Measurements from ENCODE around the gene FAP. TPM values are rescaled to one million over a fixed set of nuclear protein-coding genes. Genes with fewer than 3 reads are reported as not detected.

Gene FAP
- not detected for polyA plus RNA-seq (2013, experiment 1 of 4)
- polyA plus RNA-seq (2013, experiment 2 of 4), result 0.44 TPM
- polyA plus RNA-seq (2013, experiment 3 of 4), result 0.80 TPM
- 0.57 TPM for polyA plus RNA-seq (2013, experiment 4 of 4)

DNA sequence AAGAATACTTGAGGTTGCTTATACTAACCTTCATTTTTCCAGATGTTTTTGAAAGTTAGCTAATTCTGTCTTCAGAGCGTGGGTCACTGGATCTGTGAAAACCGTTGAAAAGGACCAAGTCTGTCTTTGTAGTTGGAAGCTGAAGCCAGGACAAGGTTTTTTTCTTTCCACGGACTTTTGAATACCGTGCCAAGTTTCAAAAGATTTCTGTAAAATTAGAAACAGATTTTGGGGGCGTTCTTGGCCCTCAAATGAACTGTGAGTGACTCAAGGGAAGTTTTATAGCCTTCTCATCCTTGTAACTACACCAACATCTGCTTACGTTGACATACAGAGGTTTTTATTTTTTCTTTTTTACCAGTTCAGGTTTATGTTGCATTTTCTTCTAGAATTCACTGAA, at the start of gene FAP:
Gene FAP (minus strand): TSS at position 152 of the 400 bp plus-strand sequence. CDS start 118 bp downstream, at position 34.
- 92 to 95% methylated on average over 5 to 6 of the region's 6 CpGs for WGBS, 2 experiments
- no peaks in the 10 kb centered on the region for H3K27me3 ChIP-seq (ENCODE audit: control insufficient read depth, insufficient read depth, low read length, poor library complexity, severe bottlenecking)
- H3K4me1 ChIP-seq (ENCODE audit: control insufficient read depth, insufficient read depth, low read length), result no peaks in the 10 kb centered on the region
- no peaks in the 10 kb centered on the region for H3K9me3 ChIP-seq (ENCODE audit: control insufficient read depth, low read length)
- H3K36me3 ChIP-seq (ENCODE audit: control insufficient read depth, insufficient read depth, low read length), result no peaks in the 10 kb centered on the region
- no peak within 1 kb of the TSS for H3K4me3 ChIP-seq (ENCODE audit: insufficient read depth, low read depth, low read length)
- no peak within 1 kb of the TSS for H3K27ac ChIP-seq (ENCODE audit: insufficient read depth, low read depth, low read length, poor library complexity, severe bottlenecking)

GRCh38 chr2:162291748-162292147, 48.5 kb upstream of the FAP start:
- no peaks in the 10 kb centered on the region for H3K9me3 ChIP-seq (ENCODE audit: control insufficient read depth, low read length)
- no peaks in the 10 kb centered on the region for H3K27me3 ChIP-seq (ENCODE audit: control insufficient read depth, insufficient read depth, low read length, poor library complexity, severe bottlenecking)
- H3K27ac ChIP-seq (ENCODE audit: insufficient read depth, low read depth, low read length, poor library complexity, severe bottlenecking), result no peak overlapping the region
- H3K4me3 ChIP-seq (ENCODE audit: insufficient read depth, low read depth, low read length), result no peak overlapping the region
- 89 to 98% methylated on average over 3 of the region's 3 CpGs for WGBS, 2 experiments
- no peaks in the 10 kb centered on the region for H3K4me1 ChIP-seq (ENCODE audit: control insufficient read depth, insufficient read depth, low read length)
- H3K36me3 ChIP-seq (ENCODE audit: control insufficient read depth, insufficient read depth, low read length), result no peaks in the 10 kb centered on the region

DNA sequence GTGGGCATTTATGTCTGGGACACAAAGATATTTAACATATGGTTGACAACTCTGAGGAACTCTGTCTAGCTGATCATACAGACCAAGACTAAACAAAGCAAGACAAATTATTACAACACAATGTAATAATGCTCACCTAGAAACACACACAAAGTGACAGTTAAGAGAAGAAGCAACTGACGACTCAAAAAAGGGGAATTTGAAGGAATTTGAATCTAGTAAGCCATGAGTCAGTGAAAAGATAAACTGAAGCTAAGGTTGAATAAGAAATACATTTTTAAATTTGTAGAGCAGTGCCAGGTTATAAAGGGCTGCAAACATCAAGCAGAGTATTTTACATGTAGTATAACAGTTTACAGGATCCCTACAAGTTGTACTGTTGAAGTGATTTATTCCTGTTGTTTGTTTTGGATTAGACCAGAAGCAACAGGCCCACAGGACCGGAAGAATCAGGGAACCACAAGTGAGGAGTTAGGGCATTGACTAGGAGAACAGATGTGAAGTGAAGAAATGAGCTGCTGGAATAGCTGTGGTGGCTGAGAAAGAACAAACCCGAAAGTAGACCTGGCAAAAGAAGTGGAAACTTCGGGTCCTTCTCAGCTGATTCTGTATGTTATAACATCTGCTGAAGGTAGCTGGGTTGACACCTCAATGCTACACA, 39.6 kb upstream of the FAP start:
- Histone ChIP-seq H3K4me3 (ENCODE audit: insufficient read depth, low read depth, low read length) (no peak overlapping the region), H3K27me3 (ENCODE audit: control insufficient read depth, insufficient read depth, low read length, poor library complexity, severe bottlenecking) (no peaks in the 10 kb centered on the region), H3K36me3 (ENCODE audit: control insufficient read depth, insufficient read depth, low read length) (no peaks in the 10 kb centered on the region), H3K4me1 (ENCODE audit: control insufficient read depth, insufficient read depth, low read length) (no peaks in the 10 kb centered on the region), H3K9me3 (ENCODE audit: control insufficient read depth, low read length) (no peaks in the 10 kb centered on the region), H3K27ac (ENCODE audit: insufficient read depth, low read depth, low read length, poor library complexity, severe bottlenecking) (no peak overlapping the region)
- 87 to 91% methylated on average over 4 of the region's 4 CpGs for whole genome bisulfite sequencing, 2 experiments

GRCh38 chr2:162280654-162281053, 37.4 kb upstream of the FAP start:
- H3K36me3 ChIP-seq (ENCODE audit: control insufficient read depth, insufficient read depth, low read length), result no peaks in the 10 kb centered on the region
- H3K4me1 ChIP-seq (ENCODE audit: control insufficient read depth, insufficient read depth, low read length), result no peaks in the 10 kb centered on the region
- no peaks in the 10 kb centered on the region for H3K9me3 ChIP-seq (ENCODE audit: control insufficient read depth, low read length)
- no peak overlapping the region for H3K27ac ChIP-seq (ENCODE audit: insufficient read depth, low read depth, low read length, poor library complexity, severe bottlenecking)
- H3K4me3 ChIP-seq (ENCODE audit: insufficient read depth, low read depth, low read length), result no peak overlapping the region
- no CpG with 5 or more reads among the region's 1 CpG for WGBS, 2 experiments
- no peaks in the 10 kb centered on the region for H3K27me3 ChIP-seq (ENCODE audit: control insufficient read depth, insufficient read depth, low read length, poor library complexity, severe bottlenecking)

DNA sequence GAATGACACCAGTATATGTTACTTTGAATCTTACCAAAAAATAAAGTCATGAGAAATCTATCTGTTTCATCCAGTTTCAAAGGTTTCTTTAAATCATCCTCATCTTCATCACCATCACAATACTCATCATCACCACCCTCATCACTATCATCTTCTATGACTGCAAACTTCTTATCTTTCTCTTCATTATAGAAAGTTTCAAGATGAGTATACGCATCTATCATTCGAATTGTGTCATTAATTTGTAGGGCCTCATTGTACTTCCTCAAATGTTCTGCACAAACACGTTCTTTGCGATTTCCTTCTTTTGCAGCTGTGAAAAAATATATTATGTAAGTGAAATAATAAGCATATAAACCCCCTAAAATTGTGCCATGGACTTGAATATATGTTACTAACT, 34.1 kb upstream of the FAP start:
- H3K9me3 ChIP-seq (ENCODE audit: control insufficient read depth, low read length), result no peaks in the 10 kb centered on the region
- H3K27ac ChIP-seq (ENCODE audit: insufficient read depth, low read depth, low read length, poor library complexity, severe bottlenecking), result no peak overlapping the region
- H3K4me3 ChIP-seq (ENCODE audit: insufficient read depth, low read depth, low read length), result no peak overlapping the region
- no peaks in the 10 kb centered on the region for H3K27me3 ChIP-seq (ENCODE audit: control insufficient read depth, insufficient read depth, low read length, poor library complexity, severe bottlenecking)
- WGBS, 2 experiments, result 100% methylated on average over 3 to 4 of the region's 4 CpGs
- no peaks in the 10 kb centered on the region for H3K4me1 ChIP-seq (ENCODE audit: control insufficient read depth, insufficient read depth, low read length)
- H3K36me3 ChIP-seq (ENCODE audit: control insufficient read depth, insufficient read depth, low read length), result no peaks in the 10 kb centered on the region

DNA sequence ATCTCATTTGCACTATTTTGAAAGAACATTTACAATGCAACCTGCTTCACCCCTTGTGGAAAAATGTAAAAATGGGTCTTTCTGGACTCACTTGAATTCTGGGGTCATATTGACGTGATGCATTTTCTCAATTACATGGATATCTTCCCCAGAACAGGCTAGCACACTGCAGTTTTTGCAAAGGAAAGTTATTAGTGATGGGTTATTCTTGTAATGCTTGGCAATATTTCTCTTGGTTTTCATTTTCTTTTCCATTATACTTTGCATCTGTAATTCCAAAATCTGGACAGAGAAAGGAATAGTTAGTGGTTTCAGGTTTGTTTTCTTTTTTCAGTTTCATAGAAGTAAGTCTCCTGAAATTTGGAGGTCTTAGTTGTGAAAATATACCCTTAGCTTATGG, 24.8 kb upstream of the FAP start:
- Histone ChIP-seq H3K4me3 (ENCODE audit: insufficient read depth, low read depth, low read length) (no peak overlapping the region), H3K4me1 (ENCODE audit: control insufficient read depth, insufficient read depth, low read length) (no peaks in the 10 kb centered on the region), H3K27me3 (ENCODE audit: control insufficient read depth, insufficient read depth, low read length, poor library complexity, severe bottlenecking) (no peaks in the 10 kb centered on the region), H3K27ac (ENCODE audit: insufficient read depth, low read depth, low read length, poor library complexity, severe bottlenecking) (no peak overlapping the region), H3K9me3 (ENCODE audit: control insufficient read depth, low read length) (no peaks in the 10 kb centered on the region), H3K36me3 (ENCODE audit: control insufficient read depth, insufficient read depth, low read length) (no peaks in the 10 kb centered on the region)
- whole genome bisulfite sequencing, 2 experiments, result 86 to 91% methylated on average over 1 of the region's 1 CpG

DNA sequence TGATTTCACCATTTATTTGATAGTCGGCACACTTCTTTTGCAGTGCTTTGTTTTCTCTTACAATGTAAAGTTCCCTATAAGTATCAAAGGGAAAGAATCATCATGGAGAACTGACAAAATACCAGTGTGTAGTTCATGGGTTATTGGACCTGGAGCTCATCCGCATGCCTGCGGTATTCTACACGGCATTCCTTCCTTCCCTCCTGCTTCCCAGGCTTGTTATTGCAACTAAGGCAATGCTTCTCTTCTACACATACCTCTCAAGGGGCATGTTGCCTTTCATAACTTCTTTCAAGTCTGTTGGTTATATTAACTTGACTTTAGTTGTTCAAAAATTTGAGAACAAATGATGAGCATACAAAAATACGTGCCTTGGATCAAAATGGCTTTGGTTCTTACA, 24.3 kb upstream of the FAP start:
- H3K9me3 ChIP-seq (ENCODE audit: control insufficient read depth, low read length), result no peaks in the 10 kb centered on the region
- H3K36me3 ChIP-seq (ENCODE audit: control insufficient read depth, insufficient read depth, low read length), result no peaks in the 10 kb centered on the region
- H3K4me1 ChIP-seq (ENCODE audit: control insufficient read depth, insufficient read depth, low read length), result no peaks in the 10 kb centered on the region
- no peak overlapping the region for H3K4me3 ChIP-seq (ENCODE audit: insufficient read depth, low read depth, low read length)
- 90 to 97% methylated on average over 4 to 5 of the region's 5 CpGs for WGBS, 2 experiments
- no peak overlapping the region for H3K27ac ChIP-seq (ENCODE audit: insufficient read depth, low read depth, low read length, poor library complexity, severe bottlenecking)
- H3K27me3 ChIP-seq (ENCODE audit: control insufficient read depth, insufficient read depth, low read length, poor library complexity, severe bottlenecking), result no peaks in the 10 kb centered on the region

DNA sequence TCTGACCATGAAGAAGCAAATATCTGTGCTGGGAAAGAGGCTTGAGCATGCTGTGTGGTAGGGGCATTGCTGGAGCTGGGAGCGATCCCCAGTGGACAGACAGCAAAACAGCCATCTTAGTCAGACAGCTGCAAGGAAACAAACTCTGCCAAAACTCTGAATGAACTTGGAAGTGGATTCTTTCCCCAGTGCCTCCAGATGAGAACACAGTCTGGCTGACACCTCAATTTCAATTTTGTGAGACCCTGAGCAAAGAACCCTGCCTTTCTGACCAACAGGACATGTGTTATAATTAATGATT, 23.2 kb upstream of the FAP start:
- no peaks in the 10 kb centered on the region for H3K27me3 ChIP-seq (ENCODE audit: control insufficient read depth, insufficient read depth, low read length, poor library complexity, severe bottlenecking)
- H3K4me3 ChIP-seq (ENCODE audit: insufficient read depth, low read depth, low read length), result no peak overlapping the region
- H3K4me1 ChIP-seq (ENCODE audit: control insufficient read depth, insufficient read depth, low read length), result no peaks in the 10 kb centered on the region
- no peak overlapping the region for H3K27ac ChIP-seq (ENCODE audit: insufficient read depth, low read depth, low read length, poor library complexity, severe bottlenecking)
- no peaks in the 10 kb centered on the region for H3K9me3 ChIP-seq (ENCODE audit: control insufficient read depth, low read length)
- no peaks in the 10 kb centered on the region for H3K36me3 ChIP-seq (ENCODE audit: control insufficient read depth, insufficient read depth, low read length)
- 96 to 97% methylated on average over 1 of the region's 1 CpG for WGBS, 2 experiments

- no peaks in the 10 kb centered on the region for H3K4me1 ChIP-seq (ENCODE audit: control insufficient read depth, insufficient read depth, low read length)
- 92 to 96% methylated on average over 6 to 7 of the region's 7 CpGs for WGBS, 2 experiments
- H3K27me3 ChIP-seq (ENCODE audit: control insufficient read depth, insufficient read depth, low read length, poor library complexity, severe bottlenecking), result no peaks in the 10 kb centered on the region
- no peak overlapping the region for H3K27ac ChIP-seq (ENCODE audit: insufficient read depth, low read depth, low read length, poor library complexity, severe bottlenecking)
- no peak overlapping the region for H3K4me3 ChIP-seq (ENCODE audit: insufficient read depth, low read depth, low read length)
- H3K36me3 ChIP-seq (ENCODE audit: control insufficient read depth, insufficient read depth, low read length), result no peaks in the 10 kb centered on the region
- no peaks in the 10 kb centered on the region for H3K9me3 ChIP-seq (ENCODE audit: control insufficient read depth, low read length)
Observed at GRCh38 chr2:162265666-162266459, 22.6 kb upstream of the FAP start.

DNA sequence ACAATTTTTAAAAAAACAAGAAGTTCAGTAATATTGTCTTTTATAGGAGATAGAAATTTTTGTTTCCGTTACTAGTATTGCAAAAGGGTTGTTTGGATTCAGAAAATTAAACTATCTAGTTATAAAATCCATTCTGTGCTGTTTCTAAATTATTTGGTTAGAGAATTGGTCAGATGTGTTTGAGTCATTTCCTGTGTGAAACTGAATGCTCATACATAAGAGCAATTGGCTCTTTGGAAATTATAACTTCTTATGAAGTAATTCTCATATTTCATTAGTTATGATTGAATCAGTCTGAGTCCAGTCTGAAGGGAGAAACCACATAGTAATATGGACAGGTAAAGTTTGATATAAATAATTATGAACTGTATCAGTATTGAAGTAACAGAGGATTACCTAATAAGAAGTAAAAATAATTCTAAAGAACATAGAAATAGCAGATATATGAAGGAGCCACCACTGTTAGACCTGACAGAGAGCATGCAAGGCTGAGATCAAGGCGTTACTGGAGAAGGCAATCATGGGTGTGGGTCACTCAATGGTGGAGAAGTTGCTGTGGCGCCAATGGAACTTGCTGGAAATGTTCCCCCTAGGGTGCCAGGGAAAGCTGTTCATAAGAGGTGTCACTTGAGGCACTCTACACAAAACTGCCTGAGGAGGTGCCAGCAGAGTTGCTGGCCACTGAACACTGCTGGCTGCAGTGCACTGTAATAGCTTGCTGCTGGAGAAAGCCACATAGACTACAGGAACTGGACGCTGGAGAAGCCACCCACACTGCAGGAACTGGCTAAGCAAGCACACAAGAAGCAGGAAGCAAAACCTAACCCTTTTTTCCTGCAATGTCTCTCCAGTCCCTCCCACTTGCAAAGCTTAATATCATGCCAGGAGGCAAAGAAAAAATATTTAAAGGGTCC, 18.0 kb upstream of the FAP start:
- no peaks in the 10 kb centered on the region for H3K36me3 ChIP-seq (ENCODE audit: control insufficient read depth, insufficient read depth, low read length)
- no peak overlapping the region for H3K27ac ChIP-seq (ENCODE audit: insufficient read depth, low read depth, low read length, poor library complexity, severe bottlenecking)
- H3K9me3 ChIP-seq (ENCODE audit: control insufficient read depth, low read length), result no peaks in the 10 kb centered on the region
- no peak overlapping the region for H3K4me3 ChIP-seq (ENCODE audit: insufficient read depth, low read depth, low read length)
- no peaks in the 10 kb centered on the region for H3K4me1 ChIP-seq (ENCODE audit: control insufficient read depth, insufficient read depth, low read length)
- 92% methylated on average over 3 to 4 of the region's 4 CpGs for WGBS, 2 experiments
- no peaks in the 10 kb centered on the region for H3K27me3 ChIP-seq (ENCODE audit: control insufficient read depth, insufficient read depth, low read length, poor library complexity, severe bottlenecking)
